Stimulated activated naive CD4-positive, alpha-beta T cell treated with Interleukin-2 at 50 U/mL for 16 hours (primary cell): ENCODE results near the gene LNP1.
"Not testable (repeated sequence)": the region's sequence is repeated elsewhere in the genome, so short reads cannot be mapped to it uniquely, and the experiment has no call there.

Source experiments
- DNase-seq: peaks from one replicate; lab custom pipeline; 2025; lab: John Stamatoyannopoulos, UW

The LNP1 gene

DNA sequence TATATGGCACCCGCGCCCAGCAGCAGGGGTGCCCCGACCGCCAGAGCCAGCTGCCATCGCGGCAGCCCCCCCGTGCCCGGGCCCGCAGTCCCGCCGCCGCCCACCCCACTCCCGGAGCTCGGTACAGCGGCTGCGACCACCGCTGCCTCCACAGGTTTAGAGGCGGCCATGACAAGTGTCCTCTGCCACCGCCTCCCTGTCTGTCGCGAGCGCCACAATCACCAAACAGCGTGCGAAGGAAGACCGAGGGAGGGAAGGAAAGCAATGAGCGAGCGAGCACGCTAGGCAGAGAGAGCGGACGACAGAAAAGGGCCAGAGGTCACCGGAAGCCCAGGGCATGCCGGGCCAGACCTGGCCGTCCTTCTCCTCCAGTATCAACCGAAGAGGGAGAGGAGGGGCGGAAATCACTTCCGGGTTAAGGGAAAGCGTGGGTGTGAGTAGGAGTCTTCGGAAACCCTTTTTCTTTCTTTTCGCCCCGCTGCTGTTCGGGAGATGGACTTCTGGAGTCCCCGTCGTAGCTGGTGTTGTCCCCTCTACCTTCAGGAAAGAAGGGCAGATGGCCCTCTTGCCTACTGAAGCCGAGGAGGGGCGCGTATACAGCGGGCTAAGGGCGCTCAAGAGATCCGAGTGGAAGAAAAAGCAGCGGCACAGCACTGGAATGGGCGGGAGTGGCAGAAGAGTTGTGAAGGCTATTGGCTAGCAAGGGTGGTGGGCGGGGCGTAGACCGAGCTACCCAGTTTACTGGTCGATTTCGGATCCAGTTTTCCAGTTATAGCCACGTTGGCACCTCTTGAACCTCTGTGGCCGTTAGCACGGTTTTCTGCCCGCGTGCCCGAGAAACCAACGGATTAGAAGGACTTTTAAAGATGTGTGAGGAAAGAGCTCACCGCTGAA lies at the start of gene LNP1, which contains the start of gene TOMM70:
Gene LNP1, plus strand, starts transcription at position 760 of the 894 bp plus-strand sequence. CDS start 28,191 bp downstream, outside the sequence.
Gene TOMM70, minus strand, starts transcription at position 310 of the 894 bp plus-strand sequence. Its CDS starts 140 bp downstream, at position 170.
- peak; percentile 97 for DNase-seq

DNA sequence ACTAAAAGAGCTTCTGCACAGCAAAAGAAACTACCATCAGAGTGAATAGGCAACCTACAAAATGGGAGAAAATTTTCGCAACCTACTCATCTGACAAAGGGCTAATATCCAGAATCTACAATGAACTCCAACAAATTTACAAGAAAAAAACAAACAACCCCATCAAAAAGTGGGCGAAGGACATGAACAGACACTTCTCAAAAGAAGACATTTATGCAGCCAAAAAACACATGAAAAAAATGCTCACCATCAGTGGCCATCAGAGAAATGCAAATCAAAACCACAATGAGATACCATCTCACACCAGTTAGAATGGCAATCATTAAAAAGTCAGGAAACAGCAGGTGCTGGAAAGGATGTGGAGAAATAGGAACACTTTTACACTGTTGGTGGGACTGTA lies 49.6 kb upstream of the LNP1 start:
- DNase-seq = not testable (repeated sequence)

GRCh38 chr3:100352296-100353231 lies 48.8 kb upstream of the LNP1 start:
- no peak for DNase-seq

DNA sequence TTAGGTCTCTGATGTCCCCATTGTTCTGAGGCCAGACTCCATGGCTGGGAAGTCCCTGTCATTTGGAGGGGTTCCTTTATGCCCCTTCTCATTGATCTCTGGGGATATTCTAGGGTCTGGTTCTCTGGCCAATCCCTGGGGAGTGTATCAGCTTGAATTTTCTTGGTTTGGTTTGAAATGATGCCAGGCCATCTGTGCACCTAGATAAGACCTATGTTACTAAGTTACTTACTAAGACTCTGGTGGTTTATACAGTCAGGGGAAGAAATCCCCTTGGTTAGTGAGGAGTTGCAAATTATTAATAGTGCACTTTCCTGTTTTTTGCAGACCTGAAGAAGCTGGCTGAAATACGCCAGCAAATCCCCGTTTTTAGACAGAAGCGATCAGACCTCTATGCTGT lies 46.5 kb upstream of the LNP1 start:
- no peak for DNase-seq

DNA sequence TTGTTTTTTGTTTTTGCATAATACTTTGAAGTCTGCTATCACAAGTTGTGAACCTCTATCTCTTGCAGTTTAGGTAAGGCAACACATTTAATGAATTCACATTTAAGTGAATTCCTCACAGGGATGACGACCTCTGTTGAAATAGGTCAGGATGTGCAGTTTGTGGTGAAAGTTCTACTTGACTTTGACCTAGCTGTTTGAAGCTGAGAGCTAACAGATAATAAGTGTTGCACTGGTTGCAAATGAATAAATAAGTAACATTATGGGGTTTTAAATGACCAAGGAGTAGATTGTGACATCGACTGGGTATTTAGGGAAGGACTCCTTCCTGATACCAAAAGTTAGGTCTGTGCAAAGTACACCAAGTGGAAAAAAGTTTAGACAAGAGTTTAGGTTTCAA lies 42.9 kb upstream of the LNP1 start:
- DNase-seq = no peak

GRCh38 chr3:100359035-100359434 lies 42.3 kb upstream of the LNP1 start:
- no peak for DNase-seq

DNA sequence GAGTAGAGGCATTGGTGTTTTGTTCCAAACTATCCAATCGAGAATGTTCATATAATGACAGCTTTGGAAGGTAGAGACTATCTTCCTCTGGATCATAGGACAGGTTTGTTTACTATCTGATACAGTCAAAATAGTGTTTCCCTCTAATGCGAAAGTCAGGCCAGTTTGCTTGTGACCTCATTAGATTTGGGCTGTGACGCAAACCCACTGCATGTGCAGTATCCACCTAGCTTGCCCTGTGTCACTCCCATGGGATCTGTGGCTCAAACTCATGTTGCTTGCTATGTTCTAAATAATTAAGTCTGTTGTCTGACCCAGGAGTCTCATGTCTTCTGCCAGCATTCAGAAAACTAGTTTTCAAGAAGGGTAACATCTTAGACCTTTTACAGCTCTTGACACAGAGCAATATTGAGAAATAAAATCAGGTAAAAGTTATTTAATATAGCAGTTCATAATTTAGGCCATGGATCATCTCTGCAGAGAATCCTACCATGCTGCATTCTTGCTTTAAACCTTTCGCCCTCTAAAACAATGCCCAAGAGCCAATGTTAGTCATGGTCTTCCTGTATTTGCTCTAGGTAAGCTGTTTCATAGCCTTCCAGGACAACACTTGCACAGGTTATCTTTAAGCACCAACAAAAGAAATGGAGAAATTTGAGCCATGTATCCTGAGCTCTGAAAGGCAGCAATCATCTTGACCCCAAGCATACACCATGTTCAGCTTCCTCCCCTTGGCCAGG lies 40.4 kb upstream of the LNP1 start:
- no peak for DNase-seq

DNA sequence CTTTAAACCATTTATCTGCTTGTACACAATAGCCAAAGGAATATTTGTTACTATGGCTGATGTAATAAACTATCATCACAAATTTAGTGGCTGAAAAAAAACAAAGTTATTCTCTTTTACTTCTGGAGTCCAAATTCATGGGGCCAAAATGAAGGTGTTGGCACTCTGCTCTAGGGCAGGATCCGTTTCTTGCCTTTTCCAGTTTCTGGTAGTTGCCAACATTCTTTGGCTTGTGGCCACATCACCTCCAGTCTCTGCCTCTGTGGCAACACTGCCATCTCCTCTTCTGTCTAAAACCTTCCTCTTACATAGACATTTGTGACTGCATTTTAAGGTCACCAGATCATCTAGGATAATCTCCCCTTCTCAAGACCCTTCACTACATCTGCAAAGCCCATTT lies 39.4 kb upstream of the LNP1 start:
- DNase-seq = no peak

- no peak for DNase-seq
Observed at GRCh38 chr3:100364421-100364820, 36.9 kb upstream of the LNP1 start.

GRCh38 chr3:100366424-100366823 lies 34.9 kb upstream of the LNP1 start:
- no peak for DNase-seq

DNA sequence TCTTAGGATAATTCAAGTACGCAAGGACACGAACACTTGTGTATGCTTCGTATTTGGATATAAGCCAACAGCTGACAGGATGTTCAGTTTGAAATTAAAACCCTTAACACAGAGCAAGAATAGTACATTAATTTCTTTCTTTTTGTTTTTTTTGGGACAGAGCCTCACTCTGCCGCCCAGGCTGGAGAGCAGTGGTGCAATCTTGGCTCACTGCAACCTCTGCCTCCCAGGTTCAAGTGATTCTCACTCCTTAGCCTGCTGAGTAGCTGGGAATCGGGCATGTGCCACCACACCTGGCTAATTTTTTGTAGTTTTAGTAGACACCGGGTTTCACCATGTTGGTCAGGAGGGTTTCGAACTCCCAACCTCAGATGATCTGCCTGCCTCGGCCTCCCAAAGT lies 32.9 kb upstream of the LNP1 start:
- DNase-seq = no peak

- no peak for DNase-seq
Observed at GRCh38 chr3:100370756-100371155, 30.6 kb upstream of the LNP1 start.

GRCh38 chr3:100374521-100374920 lies 26.8 kb upstream of the LNP1 start:
- no peak for DNase-seq

- DNase-seq = no peak
Observed at GRCh38 chr3:100376301-100376700, 25.0 kb upstream of the LNP1 start.

DNA sequence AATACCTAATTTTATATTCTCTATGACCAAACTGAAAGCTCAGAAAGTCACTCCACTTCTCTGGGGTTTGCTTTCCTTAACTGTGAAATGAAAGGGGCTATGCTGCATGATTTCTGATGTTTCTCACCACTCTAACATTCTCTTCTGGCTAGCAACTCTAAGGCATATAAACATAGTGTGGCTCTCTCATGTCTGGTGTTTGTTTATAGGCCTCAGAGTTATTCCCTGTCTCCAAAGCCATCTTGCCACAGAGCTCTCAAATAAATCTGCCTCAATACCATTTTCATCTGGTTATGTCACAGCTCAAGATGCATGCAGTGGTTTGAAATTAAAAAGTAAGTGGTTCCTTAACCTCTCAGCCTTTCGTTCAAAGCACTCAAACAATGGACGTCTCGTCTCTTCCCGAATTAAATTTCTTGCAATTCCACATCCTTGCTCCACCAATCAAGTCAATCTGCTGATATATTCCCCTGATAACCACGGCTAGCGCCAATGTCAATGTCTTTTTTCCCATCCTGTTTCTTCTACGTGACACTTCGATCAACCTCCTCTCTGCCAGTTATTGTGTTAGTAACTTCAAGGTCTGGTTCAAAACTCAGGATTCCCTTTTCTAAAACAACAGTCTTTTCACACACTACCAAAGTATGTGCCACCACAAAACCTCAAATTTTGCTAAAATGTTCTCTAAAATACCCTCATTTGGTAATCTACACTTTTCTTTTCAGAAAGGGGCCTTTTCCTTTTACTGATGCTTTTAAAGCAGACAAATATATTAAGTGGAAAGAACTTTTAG lies 16.4 kb upstream of the LNP1 start:
- no peak for DNase-seq

- no peak for DNase-seq
Observed at GRCh38 chr3:100386437-100387074, 14.8 kb upstream of the LNP1 start.

GRCh38 chr3:100389025-100389424 lies 12.3 kb upstream of the LNP1 start:
- DNase-seq = no peak

- no peak for DNase-seq
Observed at GRCh38 chr3:100395679-100396431, 5.5 kb upstream of the LNP1 start.

- no peak for DNase-seq
Observed at GRCh38 chr3:100396967-100397366, 4.4 kb upstream of the LNP1 start.
